Osteocyte (in vitro differentiated cells): ENCODE data around the gene SLC4A8. TPM values are rescaled to one million over a fixed set of nuclear protein-coding genes. Genes with fewer than 3 reads are reported as not detected.

Experiments used
- DNase-seq: peaks from one replicate; pipeline ENCODE4 v3.0.0; 2021; ENCODE audit warnings: mixed read lengths; ENCODE audit not compliant: unreplicated experiment; ENCODE audit errors: extremely low spot score
- H3K27ac Mint-ChIP-seq: one replicate; pipeline ENCODE4 v1.8.0; 2021; ENCODE audit warnings: mild to moderate bottlenecking, mixed read lengths; ENCODE audit not compliant: unreplicated experiment
- H3K27me3 Mint-ChIP-seq: one replicate; pipeline ENCODE4 v1.8.0; 2021; ENCODE audit warnings: mixed read lengths; ENCODE audit not compliant: unreplicated experiment
- H3K36me3 Mint-ChIP-seq: one replicate; pipeline ENCODE4 v1.8.0; 2021; ENCODE audit warnings: mixed read lengths; ENCODE audit not compliant: unreplicated experiment
- H3K4me1 Mint-ChIP-seq: one replicate; pipeline ENCODE4 v1.8.0; 2021; ENCODE audit warnings: mixed read lengths; ENCODE audit not compliant: unreplicated experiment
- H3K4me3 Mint-ChIP-seq: one replicate; pipeline ENCODE4 v1.8.0; 2021; ENCODE audit warnings: mild to moderate bottlenecking, moderate library complexity, mixed read lengths; ENCODE audit not compliant: unreplicated experiment
- H3K9me3 Mint-ChIP-seq: one replicate; pipeline ENCODE4 v1.8.0; 2021; ENCODE audit warnings: mixed read lengths; ENCODE audit not compliant: unreplicated experiment
- CTCF ChIP-seq: fragments of 200-600 bp; sonication (generic); IDR thresholded peaks from 2 replicates; pipeline ENCODE4 v1.5.0; 2021; ENCODE audit warnings: antibody characterized with exemption, mild to moderate bottlenecking, moderate library complexity
- total RNA-seq: library from RNA; stranded (reverse); gene quantifications from 2 replicates; pipeline ENCODE4 v1.2.1, GENCODE V29; 2021

Gene SLC4A8
- total RNA-seq, 1 donor from 2014 or later: 3.6 TPM

- DNase-seq: no peak
- Mint-ChIP-seq H3K4me1 (no peaks in the 10 kb centered on the region), H3K4me3 (no peak overlapping the region)
Observed at GRCh38 chr12:51406859-51407258, 17.8 kb upstream of the SLC4A8 start.

GRCh38 chr12:51407604-51408003 is 17.0 kb upstream of the SLC4A8 start:
- no peak overlapping the region for H3K27ac Mint-ChIP-seq
- H3K36me3 Mint-ChIP-seq: no peaks in the 10 kb centered on the region
- H3K4me3 Mint-ChIP-seq: no peak overlapping the region
- no peaks in the 10 kb centered on the region for H3K9me3 Mint-ChIP-seq
- no peak for TF ChIP-seq CTCF
- no peak for DNase-seq
- no peaks in the 10 kb centered on the region for H3K27me3 Mint-ChIP-seq
- H3K4me1 Mint-ChIP-seq: no peaks in the 10 kb centered on the region

More at GRCh38 chr12:51406859-51407258, 17.8 kb upstream of the SLC4A8 start:
- H3K9me3 Mint-ChIP-seq: no peaks in the 10 kb centered on the region
- TF ChIP-seq CTCF: no peak
- H3K36me3 Mint-ChIP-seq: no peaks in the 10 kb centered on the region
- H3K27me3 Mint-ChIP-seq: no peaks in the 10 kb centered on the region
- H3K27ac Mint-ChIP-seq: no peak overlapping the region

- H3K9me3 Mint-ChIP-seq: no peaks in the 10 kb centered on the region
- DNase-seq: no peak
- H3K27me3 Mint-ChIP-seq: no peaks in the 10 kb centered on the region
Observed at GRCh38 chr12:51409846-51410245, 14.8 kb upstream of the SLC4A8 start.

GRCh38 chr12:51413149-51413548 is 11.5 kb upstream of the SLC4A8 start:
- H3K4me3 Mint-ChIP-seq: no peak overlapping the region
- no peak overlapping the region for H3K27ac Mint-ChIP-seq

More at GRCh38 chr12:51409846-51410245, 14.8 kb upstream of the SLC4A8 start:
- Mint-ChIP-seq H3K36me3 (no peaks in the 10 kb centered on the region), H3K4me1 (no peaks in the 10 kb centered on the region), H3K4me3 (no peak overlapping the region), H3K27ac (no peak overlapping the region)
- TF ChIP-seq CTCF: no peak

GRCh38 chr12:51413791-51414190 is 10.8 kb upstream of the SLC4A8 start:
- Mint-ChIP-seq H3K27ac (no peak overlapping the region), H3K27me3 (no peaks in the 10 kb centered on the region), H3K9me3 (no peaks in the 10 kb centered on the region), H3K36me3 (no peaks in the 10 kb centered on the region), H3K4me1 (no peaks in the 10 kb centered on the region), H3K4me3 (no peak overlapping the region)
- no peak for DNase-seq
- no peak for TF ChIP-seq CTCF

More at GRCh38 chr12:51413149-51413548, 11.5 kb upstream of the SLC4A8 start:
- no peak for TF ChIP-seq CTCF
- H3K27me3 Mint-ChIP-seq: no peaks in the 10 kb centered on the region
- H3K36me3 Mint-ChIP-seq: no peaks in the 10 kb centered on the region
- no peaks in the 10 kb centered on the region for H3K9me3 Mint-ChIP-seq
- no peak for DNase-seq
- H3K4me1 Mint-ChIP-seq: no peaks in the 10 kb centered on the region
